Erythroblast (primary cell): ENCODE measurements around the gene RASA3.
"Not testable (repeated sequence)": the region's sequence is repeated elsewhere in the genome, so short reads cannot be mapped to it uniquely, and the experiment has no call there.

ENCODE experiments used
- DNase-seq, 2 experiments: peaks; one replicate each; lab custom pipeline; 2025; lab: John Stamatoyannopoulos, UW
- GATA1 ChIP-seq: IDR thresholded peaks from 2 replicates; pipeline ENCODE4 v1.6.1; 2011; ENCODE audit warnings: low read depth, mild to moderate bottlenecking, control low read depth, low read length, moderate library complexity
- POLR2A ChIP-seq: IDR thresholded peaks from 2 replicates; pipeline ENCODE4 v1.6.1; 2011; ENCODE audit warnings: mild to moderate bottlenecking, low read length

Gene RASA3

GRCh38 chr13:114122127-114122511 is 10.3 kb downstream of the RASA3 start:
- DNase-seq = no peak
- no peak for TF ChIP-seq GATA1
- no peak for TF ChIP-seq POLR2A

GRCh38 chr13:114121496-114122126 is 10.8 kb downstream of the RASA3 start:
- TF ChIP-seq POLR2A (no peak), GATA1 (no peak)
- DNase-seq = no peak

- no peak for DNase-seq
Observed at GRCh38 chr13:114121031-114121430, 11.4 kb downstream of the RASA3 start.

GRCh38 chr13:114120591-114121011 is 11.8 kb downstream of the RASA3 start:
- DNase-seq = no peak
- no peak for TF ChIP-seq GATA1
- no peak for TF ChIP-seq POLR2A

More at GRCh38 chr13:114121031-114121430, 11.4 kb downstream of the RASA3 start:
- TF ChIP-seq GATA1 = no peak
- TF ChIP-seq POLR2A = no peak

GRCh38 chr13:114119196-114119595 is 13.2 kb downstream of the RASA3 start:
- no peak for DNase-seq
- TF ChIP-seq POLR2A (no peak), GATA1 (no peak)

GRCh38 chr13:114118511-114119123 is 13.8 kb downstream of the RASA3 start:
- DNase-seq = no peak
- TF ChIP-seq GATA1 (no peak), POLR2A (no peak)

- DNase-seq = no peak
- TF ChIP-seq GATA1 (no peak), POLR2A (no peak)
Observed at GRCh38 chr13:114118086-114118485, 14.3 kb downstream of the RASA3 start.

GRCh38 chr13:114117341-114117874 is 15.0 kb downstream of the RASA3 start:
- DNase-seq = not testable (repeated sequence)

- no peak for DNase-seq
- TF ChIP-seq GATA1 (no peak), POLR2A (no peak)
Observed at GRCh38 chr13:114116734-114117133, 15.7 kb downstream of the RASA3 start.

- no peak for DNase-seq
- no peak for TF ChIP-seq POLR2A
- TF ChIP-seq GATA1 = no peak
Observed at GRCh38 chr13:114115796-114116195, 16.6 kb downstream of the RASA3 start.

GRCh38 chr13:114115191-114115671 is 17.2 kb downstream of the RASA3 start:
- TF ChIP-seq POLR2A (no peak), GATA1 (no peak)
- DNase-seq = peak; percentile 69 to 77

GRCh38 chr13:114114666-114115065 is 17.8 kb downstream of the RASA3 start:
- not testable (repeated sequence) for DNase-seq

- no peak for DNase-seq
- TF ChIP-seq GATA1 (no peak), POLR2A (no peak)
Observed at GRCh38 chr13:114114006-114114640, 18.3 kb downstream of the RASA3 start.

GRCh38 chr13:114113395-114113794 is 19.0 kb downstream of the RASA3 start:
- not testable (repeated sequence) for DNase-seq
